K562 (cell line): ENCODE data around the gene SH3PXD2B. TPM values are rescaled to one million over a fixed set of nuclear protein-coding genes. Genes with fewer than 3 reads are reported as not detected.

Experiments used
- ATAC-seq: fragments of 200-7000 bp; cut with Tn5 transposase; 3 replicates; pipeline ENCODE4 v1.9.1; 2020; ENCODE audit warnings: moderate library complexity
- BruUV-seq: library from RNA; stranded (reverse); fragments of 400-500 nt; replicated peaks from 2 replicates; lab custom pipeline; 2021; lab: Mats Ljungman, UMichigan
- CTCF ChIA-PET: fragments of 300-600 bp; formaldehyde crosslinking; extraction: SDS; loops from one replicate; lab custom pipeline; 2021; ENCODE audit warnings: low intra/inter-chr PET ratio; lab: Yijun Ruan, JAX
- POLR2A ChIA-PET: fragments of 300-600, 350-650 bp; sonication (Branson Sonifier 250); formaldehyde crosslinking; extraction: SDS; loops from one replicate; lab custom pipeline; 2021; ENCODE audit warnings: antibody characterized with exemption, inconsistent platforms; lab: Yijun Ruan, JAX
- DNase-seq, 4 experiments: peaks; one replicate each; pipeline versions ENCODE4 v3.0.0 to v3.0.0-alpha.2; 2011 to 2018; ENCODE audit warnings: low spot score in 3 of 4, mixed read lengths in 3 of 4; ENCODE audit errors: extremely low read depth in 1 of 4
- FAIRE-seq: peaks from 2 replicates; lab custom pipeline; 2011; peaks lifted over from hg19 to GRCh38; lab: Jason Lieb, UNC
- H2AFZ ChIP-seq: 2 replicates; pipeline ENCODE4 v1.6.0; 2011; ENCODE audit warnings: low read depth, low read length, control low read depth, inconsistent platforms
- H3K27ac ChIP-seq: fragments of 200-600 bp; 3 replicates; pipeline ENCODE4 v1.8.0; 2011; ENCODE audit warnings: low read depth, mild to moderate bottlenecking, control low read depth, inconsistent platforms, low read length, moderate library complexity, mixed read lengths; ENCODE audit errors: extremely low read depth
- H3K27me3 ChIP-seq, 2 experiments: fragments of 300-600 bp in 1 of 2; 2 replicates in 1 of 2; 3 replicates in 1 of 2; pipeline versions ENCODE4 v1.6.0 to v1.8.0; 2011; ENCODE audit warnings: inconsistent platforms in 2 of 2, low read length in 2 of 2, mild to moderate bottlenecking in 1 of 2, mixed read lengths in 1 of 2, moderate library complexity in 1 of 2; ENCODE audit not compliant: control insufficient read depth in 2 of 2, insufficient read depth in 2 of 2
- H3K36me3 ChIP-seq: fragments of 300-600 bp; 3 replicates; pipeline ENCODE4 v1.8.0; 2011; ENCODE audit warnings: mild to moderate bottlenecking, low read length, inconsistent platforms; ENCODE audit not compliant: control insufficient read depth, insufficient read depth
- H3K4me1 ChIP-seq, 2 experiments: fragments of 200-600 bp in 1 of 2; replicated peaks in 1 of 2; 2 replicates in 1 of 2; 3 replicates in 1 of 2; pipeline versions ENCODE4 v1.5.1 to v1.8.0; 2011; ENCODE audit warnings: inconsistent platforms in 2 of 2, low read length in 2 of 2, mild to moderate bottlenecking in 1 of 2, mixed read lengths in 1 of 2, moderate library complexity in 1 of 2; ENCODE audit not compliant: control insufficient read depth in 2 of 2, insufficient read depth in 2 of 2
- H3K4me2 ChIP-seq: 2 replicates; pipeline ENCODE4 v1.6.1; 2011; ENCODE audit warnings: low read length, control low read depth, inconsistent platforms, mixed read lengths; ENCODE audit not compliant: insufficient read depth
- H3K4me3 ChIP-seq: fragments of 200-600 bp; sonication (generic), shearing (Covaris generic); 2 replicates; pipeline ENCODE4 v1.5.1; 2016; ENCODE audit warnings: control low read depth, inconsistent platforms
- H3K79me2 ChIP-seq: fragments of 200-600 bp; 3 replicates; pipeline ENCODE4 v1.8.0; 2011; ENCODE audit warnings: low read length, inconsistent platforms; ENCODE audit not compliant: control insufficient read depth, insufficient read depth
- H3K9ac ChIP-seq, 2 experiments: 2 replicates each; pipeline versions ENCODE4 v1.6.0 to v1.6.1; 2011; ENCODE audit warnings: low read depth in 2 of 2, low read length in 2 of 2, control low read depth in 1 of 2, inconsistent platforms in 1 of 2, mild to moderate bottlenecking in 1 of 2, mixed read lengths in 1 of 2; ENCODE audit not compliant: insufficient read depth in 1 of 2
- H3K9me1 ChIP-seq: one replicate; pipeline ENCODE4 v1.6.0; 2011; ENCODE audit warnings: inconsistent platforms, mild to moderate bottlenecking, low read length, moderate library complexity; ENCODE audit not compliant: control insufficient read depth, insufficient read depth
- H3K9me3 ChIP-seq: replicated peaks from 2 replicates; pipeline ENCODE4 v1.5.1; 2011; ENCODE audit warnings: low read depth, low read length, inconsistent platforms; ENCODE audit not compliant: control insufficient read depth, insufficient read depth
- H4K20me1 ChIP-seq: replicated peaks from 2 replicates; pipeline ENCODE4 v1.6.1; 2011; ENCODE audit warnings: low read length, inconsistent platforms, mixed read lengths; ENCODE audit not compliant: control insufficient read depth, insufficient read depth
- ARID3B ChIP-seq: fragments of 250-450 bp; sonication (Bioruptor Pico); IDR thresholded peaks from 2 replicates; pipeline ENCODE4 v1.4.0; 2020; ENCODE audit warnings: borderline replicate concordance
- EGR1 ChIP-seq: fragments of 450-650 bp; conservative IDR thresholded peaks from 2 replicates; pipeline ENCODE4 v1.6.1; 2017; ENCODE audit warnings: mild to moderate bottlenecking
- GTF2E2 ChIP-seq: fragments of 200-800 bp; sonication (Bioruptor generic); IDR thresholded peaks from 2 replicates; pipeline ENCODE4 v1.6.1; 2016; ENCODE audit warnings: missing genetic modification characterization, missing compliant biosample characterization
- HNRNPLL ChIP-seq: fragments of 200-400 bp; formaldehyde crosslinking; IDR thresholded peaks from 2 replicates; pipeline ENCODE4 v1.6.1; 2017; ENCODE audit warnings: low read length, low read depth, mild to moderate bottlenecking; ENCODE audit not compliant: poor library complexity, severe bottlenecking
- MCM5 ChIP-seq: fragments of 450-650 bp; IDR thresholded peaks from 2 replicates; pipeline ENCODE4 v1.6.1; 2016; ENCODE audit warnings: low read depth
- PHF20 ChIP-seq: fragments of 450-650 bp; IDR thresholded peaks from 2 replicates; pipeline ENCODE4 v1.6.1; 2018; ENCODE audit not compliant: partially characterized antibody
- RBM34 ChIP-seq: fragments of 200-400 bp; formaldehyde crosslinking; IDR thresholded peaks from 2 replicates; pipeline ENCODE4 v1.6.1; 2018; ENCODE audit warnings: low read length, borderline replicate concordance; ENCODE audit not compliant: insufficient read depth
- RFX7 ChIP-seq: fragments of 250-450 bp; sonication (Bioruptor Pico); IDR thresholded peaks from 2 replicates; pipeline ENCODE4 v1.5.1; 2021; ENCODE audit warnings: mild to moderate bottlenecking
- SMAD3 ChIP-seq: fragments of 450-650 bp; formaldehyde crosslinking; conservative IDR thresholded peaks from 2 replicates; pipeline ENCODE4 v1.4.0; 2020; ENCODE audit warnings: mild to moderate bottlenecking
- TBP ChIP-seq: optimal IDR thresholded peaks from 2 replicates; pipeline ENCODE3; 2011; ENCODE audit warnings: low read depth, low read length, improper control_type of control experiment
- TCF3 ChIP-seq: sonication (generic); formaldehyde crosslinking; IDR thresholded peaks from 2 replicates; pipeline ENCODE4 v1.4.0; 2020; ENCODE audit warnings: mild to moderate bottlenecking, missing genetic modification reagents
- TEAD2 ChIP-seq: fragments of 450-650 bp; IDR thresholded peaks from 2 replicates; pipeline ENCODE4 v1.6.1; 2016; ENCODE audit warnings: missing genetic modification characterization, control low read depth, missing compliant biosample characterization
- ZC3H4 ChIP-seq: sonication (generic); formaldehyde crosslinking; IDR thresholded peaks from 2 replicates; pipeline ENCODE4 v1.9.0; 2021; ENCODE audit warnings: missing genetic modification reagents, borderline replicate concordance
- ZNF239 ChIP-seq: fragments of 250-450 bp; sonication (Bioruptor Pico); IDR thresholded peaks from 2 replicates; pipeline ENCODE4 v1.4.0; 2020; ENCODE audit warnings: mild to moderate bottlenecking
- ZNF431 ChIP-seq: sonication (generic); formaldehyde crosslinking; IDR thresholded peaks from 2 replicates; pipeline ENCODE4 v1.8.0; 2022; ENCODE audit warnings: mild to moderate bottlenecking, missing genetic modification reagents
- WGBS: fragments of 100-300 bp; shearing (Covaris generic); methylation state at CpG from one replicate; pipeline ENCODE4 v1.1.6; 2016; ENCODE audit warnings: low coverage, mixed read lengths; ENCODE audit not compliant: insufficient coverage; ENCODE audit errors: missing lambda C conversion rate; 5-methylcytosine and 5-hydroxymethylcytosine counted together
- in situ Hi-C: fragments of 300-500 bp; cut with MboI; formaldehyde crosslinking; loops from 4 replicates; pipeline ENCODE4 v1.15.0; 2018; ENCODE audit warnings: inconsistent platforms, mixed read lengths
- intact Hi-C: fragments of 100-400 bp; cut with micrococcal nuclease; formaldehyde crosslinking; loops from 2 replicates; pipeline ENCODE4 v1.14.2; 2022
- polyA plus RNA-seq, 8 experiments: library from polyadenylated mRNA; depleted of rRNA in 4 of 8; stranded (reverse) in 5 of 8; unstranded in 3 of 8; fragments of >200 nt; fragmentation: Nextera tagmentation in 2 of 8; fragmentation: Illumina TruSeq in 1 of 8; extraction: Ambion mirVana in 2 of 8; extraction: Trizol in 1 of 8; gene quantifications; 2 replicates each; pipeline versions ENCODE4 v1.2.1 to v1.2.3, GENCODE V29; 2011 to 2014; ENCODE audit warnings: inconsistent platforms in 1 of 8, missing spikeins in 1 of 8
- total RNA-seq, 7 experiments: library from RNA; depleted of rRNA in 6 of 7; stranded (reverse); fragments of >200 nt in 6 of 7; fragmentation: Illumina TruSeq in 2 of 7; extraction: Trizol in 2 of 7; gene quantifications; 2 replicates each; pipeline versions ENCODE4 v1.2.1 to v1.2.3, GENCODE V29; 2011 to 2021; ENCODE audit warnings: low replicate concordance in 1 of 7
- TF ChIP-seq, protein P1 (sequence below): sonication (generic); formaldehyde crosslinking; IDR thresholded peaks from 2 replicates; pipeline ENCODE4 v1.9.0; 2022; ENCODE audit warnings: mild to moderate bottlenecking, missing genetic modification reagents
- TF ChIP-seq, protein P2 (sequence below): sonication (generic); formaldehyde crosslinking; IDR thresholded peaks from 2 replicates; pipeline ENCODE4 v1.8.1; 2023; ENCODE audit warnings: mild to moderate bottlenecking, missing genetic modification reagents, moderate library complexity

SH3PXD2B gene
- total and polyA plus RNA-seq, 9 of the 15 experiments (the other 6 are each of a cell fraction or from before 2014, with no cell fraction given), result 0.04 to 0.66 (median 0.19) TPM

GRCh38 chr5:172415362-172416275 is 38.7 kb downstream of the SH3PXD2B start:
- Histone ChIP-seq H3K9ac (no peak overlapping the region), H3K27ac (no peak overlapping the region), H2AFZ (no peak overlapping the region), H3K4me3 (no peak overlapping the region), H3K36me3 (no peaks in the 10 kb centered on the region), H3K4me1 (no peaks in the 10 kb centered on the region; a peak in 2 of 5 replicates), H4K20me1 (peaks cover 12% of the 10 kb centered on the region; the same call in 1 of the 2 replicates), H3K4me2 (no peak overlapping the region), H3K79me2 (no peaks in the 10 kb centered on the region)
- CTCF ChIA-PET, result no interaction called here
- intact Hi-C loops (no loop called here), in situ Hi-C loops (no loop called here)
- 15% methylated on average over 12 of the region's 13 CpGs for WGBS
- ATAC-seq, result no peak
- TF ChIP-seq, protein P1, sequence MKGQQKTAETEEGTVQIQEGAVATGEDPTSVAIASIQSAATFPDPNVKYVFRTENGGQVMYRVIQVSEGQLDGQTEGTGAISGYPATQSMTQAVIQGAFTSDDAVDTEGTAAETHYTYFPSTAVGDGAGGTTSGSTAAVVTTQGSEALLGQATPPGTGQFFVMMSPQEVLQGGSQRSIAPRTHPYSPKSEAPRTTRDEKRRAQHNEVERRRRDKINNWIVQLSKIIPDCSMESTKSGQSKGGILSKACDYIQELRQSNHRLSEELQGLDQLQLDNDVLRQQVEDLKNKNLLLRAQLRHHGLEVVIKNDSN (CRISPR knock-in tag), result no peak
- TF ChIP-seq ZC3H4 (CRISPR knock-in tag) (no peak), TEAD2 (tag) (no peak), ARID3B (CRISPR knock-in tag) (no peak), RBM34 (no peak), RFX7 (no peak), ZNF431 (CRISPR knock-in tag) (no peak), ZNF239 (CRISPR knock-in tag) (no peak), GTF2E2 (tag) (no peak), HNRNPLL (no peak), TBP (no peak), EGR1 (no peak), MCM5 (no peak), SMAD3 (CRISPR knock-in tag) (no peak), TCF3 (CRISPR knock-in tag) (no peak), PHF20 (no peak)
- TF ChIP-seq, protein P2, sequence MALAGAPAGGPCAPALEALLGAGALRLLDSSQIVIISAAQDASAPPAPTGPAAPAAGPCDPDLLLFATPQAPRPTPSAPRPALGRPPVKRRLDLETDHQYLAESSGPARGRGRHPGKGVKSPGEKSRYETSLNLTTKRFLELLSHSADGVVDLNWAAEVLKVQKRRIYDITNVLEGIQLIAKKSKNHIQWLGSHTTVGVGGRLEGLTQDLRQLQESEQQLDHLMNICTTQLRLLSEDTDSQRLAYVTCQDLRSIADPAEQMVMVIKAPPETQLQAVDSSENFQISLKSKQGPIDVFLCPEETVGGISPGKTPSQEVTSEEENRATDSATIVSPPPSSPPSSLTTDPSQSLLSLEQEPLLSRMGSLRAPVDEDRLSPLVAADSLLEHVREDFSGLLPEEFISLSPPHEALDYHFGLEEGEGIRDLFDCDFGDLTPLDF, result no peak
- TF ChIP-seq, all 486 proteins: peak for 0
- no peak for DNase-seq
- FAIRE-seq, result no peak
- no peaks in the 10 kb centered on the region for H3K9me1 ChIP-seq
- POLR2A ChIA-PET, result no interaction called here
- H3K27me3 ChIP-seq, result peaks cover 12 to 60% of the 10 kb centered on the region in 2 experiments; a peak in 4 of 5 replicates
- no peaks in the 10 kb centered on the region for H3K9me3 ChIP-seq
- BruUV-seq, result no TSS peak
